HepG2 (cell line): Measurements from ENCODE around the gene SAE1. TPM values are rescaled to one million over a fixed set of nuclear protein-coding genes. Genes with fewer than 3 reads are reported as not detected.

Experiments
- MED1 ChIP-seq: sonication (generic); formaldehyde crosslinking; IDR thresholded peaks from 2 replicates; pipeline ENCODE4 v1.4.0; 2020; ENCODE audit warnings: missing genetic modification reagents
- MYC ChIP-seq: sonication (generic); formaldehyde crosslinking; IDR thresholded peaks from 2 replicates; pipeline ENCODE4 v1.9.0; 2021; ENCODE audit warnings: missing genetic modification reagents, borderline replicate concordance
- NAIF1 ChIP-seq: sonication (generic); formaldehyde crosslinking; IDR thresholded peaks from 2 replicates; pipeline ENCODE4 v1.5.0; 2020; ENCODE audit warnings: mild to moderate bottlenecking, missing genetic modification reagents, borderline replicate concordance
- PPARG ChIP-seq: conservative IDR thresholded peaks from 2 replicates; pipeline ENCODE4 v1.6.1; 2016; ENCODE audit warnings: missing biosample characterization, missing genetic modification reagents
- PRDM4 ChIP-seq: sonication (generic); formaldehyde crosslinking; IDR thresholded peaks from 2 replicates; pipeline ENCODE4 v1.9.0; 2021; ENCODE audit warnings: missing genetic modification reagents, borderline replicate concordance
- RARG ChIP-seq: sonication (generic); formaldehyde crosslinking; IDR thresholded peaks from 2 replicates; pipeline ENCODE4 v1.4.0; 2020; ENCODE audit warnings: low read depth, mild to moderate bottlenecking, missing genetic modification reagents
- REXO4 ChIP-seq: sonication (generic); formaldehyde crosslinking; IDR thresholded peaks from 2 replicates; pipeline ENCODE4 v1.8.0; 2022; ENCODE audit warnings: missing genetic modification reagents, mild to moderate bottlenecking, borderline replicate concordance
- SOX5 ChIP-seq: IDR thresholded peaks from 2 replicates; pipeline ENCODE4 v1.6.1; 2016; ENCODE audit warnings: borderline replicate concordance
- U2AF2 ChIP-seq: fragments of 200-400 bp; formaldehyde crosslinking; IDR thresholded peaks from 2 replicates; pipeline ENCODE4 v1.6.1; 2017; ENCODE audit warnings: low read depth, mild to moderate bottlenecking, low read length
- WIZ ChIP-seq: sonication (generic); formaldehyde crosslinking; IDR thresholded peaks from 2 replicates; pipeline ENCODE4 v1.5.1; 2020; ENCODE audit warnings: mild to moderate bottlenecking, missing genetic modification reagents
- ZNF670 ChIP-seq: sonication (generic); formaldehyde crosslinking; IDR thresholded peaks from 2 replicates; pipeline ENCODE4 v1.8.0; 2022; ENCODE audit warnings: mild to moderate bottlenecking, missing genetic modification reagents, borderline replicate concordance
- ZNF792 ChIP-seq: IDR thresholded peaks from 2 replicates; pipeline ENCODE4 v1.6.1; 2016
- ZSCAN5A ChIP-seq: sonication (generic); formaldehyde crosslinking; IDR thresholded peaks from 2 replicates; pipeline ENCODE4 v1.8.0; 2022; ENCODE audit warnings: mild to moderate bottlenecking, missing genetic modification reagents, borderline replicate concordance
- polyA plus RNA-seq, 8 experiments: library from polyadenylated mRNA; depleted of rRNA in 3 of 8; stranded (reverse) in 7 of 8; unstranded in 1 of 8; fragments of >200 nt; fragmentation: Illumina TruSeq in 4 of 8; extraction: Trizol in 4 of 8; gene quantifications; 2 replicates each; pipeline versions ENCODE4 v1.2.1 to v1.2.3, GENCODE V29; 2011 to 2016; ENCODE audit warnings: low read depth in 4 of 8, missing spikeins in 1 of 8, mixed read lengths in 1 of 8; ENCODE audit not compliant: insufficient read depth in 1 of 8
- total RNA-seq, 5 experiments: library from RNA; depleted of rRNA; stranded (reverse); fragments of >200 nt; fragmentation: Illumina TruSeq; extraction: Trizol; gene quantifications; 2 replicates each; pipeline ENCODE4 v1.2.3, GENCODE V29; 2016; ENCODE audit warnings: low read depth in 1 of 5
- TF ChIP-seq, protein P1 (sequence below): sonication (generic); formaldehyde crosslinking; IDR thresholded peaks from 2 replicates; pipeline ENCODE4 v1.4.0; 2020; ENCODE audit warnings: mild to moderate bottlenecking, missing genetic modification reagents
- TF ChIP-seq, protein P2 (sequence below): sonication (generic); formaldehyde crosslinking; IDR thresholded peaks from 2 replicates; pipeline ENCODE4 v1.4.0; 2020; ENCODE audit warnings: missing genetic modification reagents

Gene SAE1
- total and polyA plus RNA-seq, 2 of the 13 experiments (the other 11 are each of a cell fraction or from before 2014, with no cell fraction given), result 87.6 to 197 TPM

- TF ChIP-seq, protein P1, sequence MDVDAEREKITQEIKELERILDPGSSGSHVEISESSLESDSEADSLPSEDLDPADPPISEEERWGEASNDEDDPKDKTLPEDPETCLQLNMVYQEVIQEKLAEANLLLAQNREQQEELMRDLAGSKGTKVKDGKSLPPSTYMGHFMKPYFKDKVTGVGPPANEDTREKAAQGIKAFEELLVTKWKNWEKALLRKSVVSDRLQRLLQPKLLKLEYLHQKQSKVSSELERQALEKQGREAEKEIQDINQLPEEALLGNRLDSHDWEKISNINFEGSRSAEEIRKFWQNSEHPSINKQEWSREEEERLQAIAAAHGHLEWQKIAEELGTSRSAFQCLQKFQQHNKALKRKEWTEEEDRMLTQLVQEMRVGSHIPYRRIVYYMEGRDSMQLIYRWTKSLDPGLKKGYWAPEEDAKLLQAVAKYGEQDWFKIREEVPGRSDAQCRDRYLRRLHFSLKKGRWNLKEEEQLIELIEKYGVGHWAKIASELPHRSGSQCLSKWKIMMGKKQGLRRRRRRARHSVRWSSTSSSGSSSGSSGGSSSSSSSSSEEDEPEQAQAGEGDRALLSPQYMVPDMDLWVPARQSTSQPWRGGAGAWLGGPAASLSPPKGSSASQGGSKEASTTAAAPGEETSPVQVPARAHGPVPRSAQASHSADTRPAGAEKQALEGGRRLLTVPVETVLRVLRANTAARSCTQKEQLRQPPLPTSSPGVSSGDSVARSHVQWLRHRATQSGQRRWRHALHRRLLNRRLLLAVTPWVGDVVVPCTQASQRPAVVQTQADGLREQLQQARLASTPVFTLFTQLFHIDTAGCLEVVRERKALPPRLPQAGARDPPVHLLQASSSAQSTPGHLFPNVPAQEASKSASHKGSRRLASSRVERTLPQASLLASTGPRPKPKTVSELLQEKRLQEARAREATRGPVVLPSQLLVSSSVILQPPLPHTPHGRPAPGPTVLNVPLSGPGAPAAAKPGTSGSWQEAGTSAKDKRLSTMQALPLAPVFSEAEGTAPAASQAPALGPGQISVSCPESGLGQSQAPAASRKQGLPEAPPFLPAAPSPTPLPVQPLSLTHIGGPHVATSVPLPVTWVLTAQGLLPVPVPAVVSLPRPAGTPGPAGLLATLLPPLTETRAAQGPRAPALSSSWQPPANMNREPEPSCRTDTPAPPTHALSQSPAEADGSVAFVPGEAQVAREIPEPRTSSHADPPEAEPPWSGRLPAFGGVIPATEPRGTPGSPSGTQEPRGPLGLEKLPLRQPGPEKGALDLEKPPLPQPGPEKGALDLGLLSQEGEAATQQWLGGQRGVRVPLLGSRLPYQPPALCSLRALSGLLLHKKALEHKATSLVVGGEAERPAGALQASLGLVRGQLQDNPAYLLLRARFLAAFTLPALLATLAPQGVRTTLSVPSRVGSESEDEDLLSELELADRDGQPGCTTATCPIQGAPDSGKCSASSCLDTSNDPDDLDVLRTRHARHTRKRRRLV (CRISPR knock-in tag), result no peak
- TF ChIP-seq PRDM4 (CRISPR knock-in tag), result no peak
- TF ChIP-seq MYC, result 0 out of 2 replicates have a peak, but pooled peaks have one; percentile 25
- no peak for TF ChIP-seq ZSCAN5A (CRISPR knock-in tag)
- no peak for TF ChIP-seq REXO4 (CRISPR knock-in tag)
- peak; percentile 72 for TF ChIP-seq PPARG (CRISPR knock-in tag)
- peak; percentile 37; the same call in 1 of the 2 replicates for TF ChIP-seq SOX5 (CRISPR knock-in tag)
- TF ChIP-seq, protein P2, sequence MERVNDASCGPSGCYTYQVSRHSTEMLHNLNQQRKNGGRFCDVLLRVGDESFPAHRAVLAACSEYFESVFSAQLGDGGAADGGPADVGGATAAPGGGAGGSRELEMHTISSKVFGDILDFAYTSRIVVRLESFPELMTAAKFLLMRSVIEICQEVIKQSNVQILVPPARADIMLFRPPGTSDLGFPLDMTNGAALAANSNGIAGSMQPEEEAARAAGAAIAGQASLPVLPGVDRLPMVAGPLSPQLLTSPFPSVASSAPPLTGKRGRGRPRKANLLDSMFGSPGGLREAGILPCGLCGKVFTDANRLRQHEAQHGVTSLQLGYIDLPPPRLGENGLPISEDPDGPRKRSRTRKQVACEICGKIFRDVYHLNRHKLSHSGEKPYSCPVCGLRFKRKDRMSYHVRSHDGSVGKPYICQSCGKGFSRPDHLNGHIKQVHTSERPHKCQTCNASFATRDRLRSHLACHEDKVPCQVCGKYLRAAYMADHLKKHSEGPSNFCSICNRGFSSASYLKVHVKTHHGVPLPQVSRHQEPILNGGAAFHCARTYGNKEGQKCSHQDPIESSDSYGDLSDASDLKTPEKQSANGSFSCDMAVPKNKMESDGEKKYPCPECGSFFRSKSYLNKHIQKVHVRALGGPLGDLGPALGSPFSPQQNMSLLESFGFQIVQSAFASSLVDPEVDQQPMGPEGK (CRISPR knock-in tag), result peak; percentile 48; the same call in 1 of the 2 replicates
- peak; percentile 61 for TF ChIP-seq ZNF792
- no peak for TF ChIP-seq RARG (CRISPR knock-in tag)
- TF ChIP-seq MED1 (CRISPR knock-in tag), result peak; percentile 89
- TF ChIP-seq WIZ, result no peak
- TF ChIP-seq ZNF670 (CRISPR knock-in tag), result 0 out of 2 replicates have a peak, but pooled peaks have one; percentile 56
- no peak for TF ChIP-seq U2AF2
- TF ChIP-seq NAIF1 (CRISPR knock-in tag), result no peak
Observed at GRCh38 chr19:47107202-47107952, 23.3 kb upstream of the SAE1 start (continued).
